M059J (cell line): ENCODE data around the gene ARHGEF1. TPM values are rescaled to one million over a fixed set of nuclear protein-coding genes. Genes with fewer than 3 reads are reported as not detected.

Source experiments
- DNase-seq: peaks from one replicate; pipeline ENCODE4 v3.0.0-alpha.2; 2012; ENCODE audit warnings: low read depth
- total RNA-seq: library from RNA; depleted of rRNA; stranded (reverse); fragments of >200 nt; shearing (Covaris generic); gene quantifications from 2 replicates; pipeline ENCODE4 v1.2.3, GENCODE V29; 2014

ARHGEF1 gene
- total RNA-seq, 1 experiment from 2014 or later, result 41.7 TPM

GRCh38 chr19:41883463-41883820, 458 bp downstream of the ARHGEF1 start:
- no peak for DNase-seq

- DNase-seq, result peak; percentile 96
Observed at GRCh38 chr19:41883821-41884733, 1.1 kb downstream of the ARHGEF1 start.

GRCh38 chr19:41886761-41887710, 4.1 kb downstream of the ARHGEF1 start:
- DNase-seq, result peak; percentile 9

GRCh38 chr19:41887711-41888382, 4.9 kb downstream of the ARHGEF1 start:
- peak; percentile 97 for DNase-seq

GRCh38 chr19:41888926-41889325, 5.9 kb downstream of the ARHGEF1 start:
- DNase-seq, result no peak

- no peak for DNase-seq
Observed at GRCh38 chr19:41889896-41890295, 6.9 kb downstream of the ARHGEF1 start.

GRCh38 chr19:41890936-41891335, 8.0 kb downstream of the ARHGEF1 start:
- DNase-seq, result no peak

GRCh38 chr19:41892173-41892902, 9.4 kb downstream of the ARHGEF1 start:
- no peak for DNase-seq

- DNase-seq, result no peak
Observed at GRCh38 chr19:41893899-41894298, 10.9 kb downstream of the ARHGEF1 start.

- DNase-seq, result no peak
Observed at GRCh38 chr19:41894350-41894749, 11.4 kb downstream of the ARHGEF1 start.

GRCh38 chr19:41895745-41896580, 13.0 kb downstream of the ARHGEF1 start:
- no peak for DNase-seq

- no peak for DNase-seq
Observed at GRCh38 chr19:41896581-41896942, 13.6 kb downstream of the ARHGEF1 start.

GRCh38 chr19:41897181-41897580, 14.2 kb downstream of the ARHGEF1 start:
- no peak for DNase-seq

- DNase-seq, result no peak
Observed at GRCh38 chr19:41897820-41898219, 14.8 kb downstream of the ARHGEF1 start.

GRCh38 chr19:41898235-41898634, 15.3 kb downstream of the ARHGEF1 start:
- no peak for DNase-seq

GRCh38 chr19:41901707-41902360, 18.9 kb downstream of the ARHGEF1 start:
- DNase-seq, result no peak

GRCh38 chr19:41902594-41902993, 19.6 kb downstream of the ARHGEF1 start:
- DNase-seq, result no peak

GRCh38 chr19:41903193-41903953, 20.4 kb downstream of the ARHGEF1 start:
- DNase-seq, result no peak
